Nephron progenitor cell (in vitro differentiated cells): ENCODE measurements around the gene ZNF256.
A peak's percentile ranks its signal among the peaks of the same experiment; 100 is the strongest.

Source experiments
- DNase-seq: peaks from one replicate; pipeline ENCODE4 v3.0.0; 2021
- H3K27ac Mint-ChIP-seq: 2 replicates; pipeline ENCODE4 v1.8.0; 2021; ENCODE audit warnings: mild to moderate bottlenecking, moderate library complexity, mixed read lengths
- H3K27me3 Mint-ChIP-seq: 2 replicates; pipeline ENCODE4 v1.8.0; 2021; ENCODE audit warnings: mild to moderate bottlenecking, low read depth, mixed read lengths; ENCODE audit not compliant: poor library complexity
- H3K36me3 Mint-ChIP-seq: 2 replicates; pipeline ENCODE4 v1.8.0; 2021; ENCODE audit warnings: low read depth, mixed read lengths
- H3K4me1 Mint-ChIP-seq: 2 replicates; pipeline ENCODE4 v1.8.0; 2021; ENCODE audit warnings: mixed read lengths
- H3K4me3 Mint-ChIP-seq: 2 replicates; pipeline ENCODE4 v1.8.0; 2021; ENCODE audit warnings: mild to moderate bottlenecking, moderate library complexity, mixed read lengths
- H3K9me3 Mint-ChIP-seq: 2 replicates; pipeline ENCODE4 v1.8.0; 2021; ENCODE audit warnings: mild to moderate bottlenecking, moderate library complexity, mixed read lengths
- TF ChIP-seq, protein P1 (sequence below): fragments of 200-600 bp; sonication (generic); IDR thresholded peaks from 2 replicates; pipeline ENCODE4 v1.5.0; 2021; ENCODE audit warnings: antibody characterized with exemption

The ZNF256 gene

DNA sequence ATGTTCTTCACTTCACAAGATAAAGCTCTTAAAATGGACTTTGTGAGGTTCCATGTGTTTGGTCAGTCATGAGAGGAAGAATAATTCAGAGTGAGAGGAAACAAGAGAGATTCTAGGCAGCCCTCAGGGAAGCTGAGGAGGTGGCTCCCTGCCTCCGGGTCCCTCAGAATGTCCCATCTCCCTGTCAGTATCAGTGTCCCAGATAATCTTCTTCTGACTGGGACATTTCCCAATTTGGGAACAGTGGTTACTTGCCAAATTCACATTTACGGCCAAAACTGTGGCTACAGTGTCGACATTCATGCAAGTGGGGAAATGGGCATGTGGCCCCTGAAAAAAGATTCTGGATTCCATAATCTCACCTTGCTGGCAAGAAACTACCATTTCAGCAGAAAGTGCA is 40.1 kb downstream of the ZNF256 start:
- no peak overlapping the region for H3K4me3 Mint-ChIP-seq
- peaks cover 88% of the 10 kb centered on the region for H3K36me3 Mint-ChIP-seq
- TF ChIP-seq, protein P1, sequence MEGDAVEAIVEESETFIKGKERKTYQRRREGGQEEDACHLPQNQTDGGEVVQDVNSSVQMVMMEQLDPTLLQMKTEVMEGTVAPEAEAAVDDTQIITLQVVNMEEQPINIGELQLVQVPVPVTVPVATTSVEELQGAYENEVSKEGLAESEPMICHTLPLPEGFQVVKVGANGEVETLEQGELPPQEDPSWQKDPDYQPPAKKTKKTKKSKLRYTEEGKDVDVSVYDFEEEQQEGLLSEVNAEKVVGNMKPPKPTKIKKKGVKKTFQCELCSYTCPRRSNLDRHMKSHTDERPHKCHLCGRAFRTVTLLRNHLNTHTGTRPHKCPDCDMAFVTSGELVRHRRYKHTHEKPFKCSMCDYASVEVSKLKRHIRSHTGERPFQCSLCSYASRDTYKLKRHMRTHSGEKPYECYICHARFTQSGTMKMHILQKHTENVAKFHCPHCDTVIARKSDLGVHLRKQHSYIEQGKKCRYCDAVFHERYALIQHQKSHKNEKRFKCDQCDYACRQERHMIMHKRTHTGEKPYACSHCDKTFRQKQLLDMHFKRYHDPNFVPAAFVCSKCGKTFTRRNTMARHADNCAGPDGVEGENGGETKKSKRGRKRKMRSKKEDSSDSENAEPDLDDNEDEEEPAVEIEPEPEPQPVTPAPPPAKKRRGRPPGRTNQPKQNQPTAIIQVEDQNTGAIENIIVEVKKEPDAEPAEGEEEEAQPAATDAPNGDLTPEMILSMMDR: no peak
- H3K4me1 Mint-ChIP-seq: no peaks in the 10 kb centered on the region
- H3K9me3 Mint-ChIP-seq: peaks cover 34% of the 10 kb centered on the region
- H3K27me3 Mint-ChIP-seq: no peaks in the 10 kb centered on the region
- no peak overlapping the region for H3K27ac Mint-ChIP-seq
- no peak for DNase-seq

DNA sequence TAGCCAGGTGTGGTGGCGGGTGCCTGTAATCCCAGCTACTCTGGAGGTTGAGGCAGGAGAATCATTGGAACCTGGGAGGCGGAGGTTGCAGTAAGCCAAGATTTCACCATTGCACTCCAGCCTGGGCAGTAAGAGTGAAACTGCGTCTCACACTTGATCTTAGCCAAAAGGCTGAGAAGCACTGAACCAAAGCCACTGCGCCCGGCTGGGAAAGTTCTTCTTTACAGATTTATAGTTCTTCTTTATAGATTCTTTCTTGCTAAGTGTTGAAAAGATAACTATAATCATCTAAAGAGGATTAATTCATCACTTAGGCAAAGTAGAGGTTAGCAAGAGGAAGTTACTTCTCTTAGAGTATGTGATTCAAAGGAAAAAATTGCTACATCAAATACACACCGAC is 42.2 kb downstream of the ZNF256 start:
- Mint-ChIP-seq H3K27me3 (no peaks in the 10 kb centered on the region), H3K9me3 (peaks cover 25% of the 10 kb centered on the region), H3K27ac (no peak overlapping the region), H3K4me3 (no peak overlapping the region), H3K36me3 (peaks cover 74% of the 10 kb centered on the region), H3K4me1 (no peaks in the 10 kb centered on the region)
- TF ChIP-seq, protein P1: no peak
- no peak for DNase-seq

DNA sequence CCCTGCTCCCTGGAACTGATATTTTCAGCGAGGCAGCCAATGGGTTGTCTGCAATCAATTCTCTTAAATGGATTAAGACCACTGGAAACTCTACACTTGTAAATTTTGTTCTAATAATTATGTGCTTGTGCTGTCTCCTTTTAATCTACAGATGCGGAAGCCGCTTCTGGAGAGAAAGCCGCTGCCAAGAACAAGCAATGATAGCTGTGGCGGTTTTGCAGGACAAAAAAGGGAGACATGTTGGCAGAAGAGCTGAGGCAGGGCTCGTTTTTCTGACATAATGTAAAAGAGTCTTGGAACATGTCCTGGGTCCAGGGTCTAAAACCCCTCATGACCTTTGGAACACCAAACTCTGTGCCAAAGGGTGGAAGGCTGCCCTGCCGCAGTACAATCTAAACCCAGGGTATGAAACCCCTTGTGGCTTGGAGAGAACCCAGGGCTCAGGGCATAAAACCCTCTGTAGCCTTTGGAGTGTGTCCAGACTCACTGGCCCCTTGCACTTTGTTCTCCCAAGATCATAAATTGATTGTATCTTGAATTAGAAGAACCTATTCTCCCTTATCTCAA is 43.8 kb downstream of the ZNF256 start:
- TF ChIP-seq, protein P1: no peak
- no peak for DNase-seq
- Mint-ChIP-seq H3K4me3 (no peak overlapping the region), H3K4me1 (no peaks in the 10 kb centered on the region), H3K27me3 (no peaks in the 10 kb centered on the region), H3K36me3 (peaks cover 62% of the 10 kb centered on the region), H3K9me3 (peaks cover 25% of the 10 kb centered on the region), H3K27ac (peak overlapping the region; percentile 21)

DNA sequence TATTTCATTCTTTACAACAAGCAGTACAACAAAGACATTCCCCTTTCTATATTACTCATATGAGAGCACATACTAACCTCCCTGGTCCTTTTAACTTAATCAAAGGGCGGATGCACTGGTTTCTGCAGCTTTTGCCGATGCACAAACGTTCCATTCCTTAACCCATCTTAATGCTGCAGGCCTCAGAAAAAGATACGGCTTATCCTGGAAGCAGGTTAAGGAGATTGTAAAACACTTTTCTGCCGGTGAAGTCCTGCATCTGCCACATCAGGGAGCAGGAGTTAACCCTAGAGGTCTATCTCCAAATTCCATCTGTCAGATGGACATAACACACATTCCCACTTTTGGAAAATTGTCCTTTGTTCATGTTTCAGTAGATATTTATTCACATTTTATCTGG is 47.2 kb downstream of the ZNF256 start:
- Mint-ChIP-seq H3K27ac (peak overlapping the region; percentile 51), H3K4me1 (no peaks in the 10 kb centered on the region), H3K4me3 (no peak overlapping the region), H3K36me3 (peaks cover 32% of the 10 kb centered on the region), H3K27me3 (no peaks in the 10 kb centered on the region), H3K9me3 (peaks cover 13% of the 10 kb centered on the region)
- no peak for DNase-seq
- TF ChIP-seq, protein P1: no peak
